K562 (cell line): ENCODE results near the gene RPS23. TPM values are rescaled to one million over a fixed set of nuclear protein-coding genes. Genes with fewer than 3 reads are reported as not detected.

Source experiments
- ATAC-seq: fragments of 200-7000 bp; cut with Tn5 transposase; 3 replicates; pipeline ENCODE4 v1.9.1; 2020; ENCODE audit warnings: moderate library complexity
- BruUV-seq: library from RNA; stranded (reverse); fragments of 400-500 nt; replicated peaks from 2 replicates; lab custom pipeline; 2021; lab: Mats Ljungman, UMichigan
- CTCF ChIA-PET: fragments of 300-600 bp; formaldehyde crosslinking; extraction: SDS; loops from one replicate; lab custom pipeline; 2021; ENCODE audit warnings: low intra/inter-chr PET ratio; lab: Yijun Ruan, JAX
- POLR2A ChIA-PET: fragments of 300-600, 350-650 bp; sonication (Branson Sonifier 250); formaldehyde crosslinking; extraction: SDS; loops from one replicate; lab custom pipeline; 2021; ENCODE audit warnings: antibody characterized with exemption, inconsistent platforms; lab: Yijun Ruan, JAX
- DNase-seq, 4 experiments: peaks; one replicate each; pipeline versions ENCODE4 v3.0.0 to v3.0.0-alpha.2; 2011 to 2018; ENCODE audit warnings: low spot score in 3 of 4, mixed read lengths in 3 of 4; ENCODE audit errors: extremely low read depth in 1 of 4
- FAIRE-seq: peaks from 2 replicates; lab custom pipeline; 2011; peaks lifted over from hg19 to GRCh38; lab: Jason Lieb, UNC
- H2AFZ ChIP-seq: 2 replicates; pipeline ENCODE4 v1.6.0; 2011; ENCODE audit warnings: low read depth, low read length, control low read depth, inconsistent platforms
- H3K27ac ChIP-seq: fragments of 200-600 bp; 3 replicates; pipeline ENCODE4 v1.8.0; 2011; ENCODE audit warnings: low read depth, mild to moderate bottlenecking, control low read depth, inconsistent platforms, low read length, moderate library complexity, mixed read lengths; ENCODE audit errors: extremely low read depth
- H3K27me3 ChIP-seq, 2 experiments: fragments of 300-600 bp in 1 of 2; 2 replicates in 1 of 2; 3 replicates in 1 of 2; pipeline versions ENCODE4 v1.6.0 to v1.8.0; 2011; ENCODE audit warnings: inconsistent platforms in 2 of 2, low read length in 2 of 2, mild to moderate bottlenecking in 1 of 2, mixed read lengths in 1 of 2, moderate library complexity in 1 of 2; ENCODE audit not compliant: control insufficient read depth in 2 of 2, insufficient read depth in 2 of 2
- H3K36me3 ChIP-seq: fragments of 300-600 bp; 3 replicates; pipeline ENCODE4 v1.8.0; 2011; ENCODE audit warnings: mild to moderate bottlenecking, low read length, inconsistent platforms; ENCODE audit not compliant: control insufficient read depth, insufficient read depth
- H3K4me1 ChIP-seq, 2 experiments: fragments of 200-600 bp in 1 of 2; replicated peaks in 1 of 2; 2 replicates in 1 of 2; 3 replicates in 1 of 2; pipeline versions ENCODE4 v1.5.1 to v1.8.0; 2011; ENCODE audit warnings: inconsistent platforms in 2 of 2, low read length in 2 of 2, mild to moderate bottlenecking in 1 of 2, mixed read lengths in 1 of 2, moderate library complexity in 1 of 2; ENCODE audit not compliant: control insufficient read depth in 2 of 2, insufficient read depth in 2 of 2
- H3K4me2 ChIP-seq: 2 replicates; pipeline ENCODE4 v1.6.1; 2011; ENCODE audit warnings: low read length, control low read depth, inconsistent platforms, mixed read lengths; ENCODE audit not compliant: insufficient read depth
- H3K4me3 ChIP-seq: fragments of 200-600 bp; sonication (generic), shearing (Covaris generic); 2 replicates; pipeline ENCODE4 v1.5.1; 2016; ENCODE audit warnings: control low read depth, inconsistent platforms
- H3K79me2 ChIP-seq: fragments of 200-600 bp; 3 replicates; pipeline ENCODE4 v1.8.0; 2011; ENCODE audit warnings: low read length, inconsistent platforms; ENCODE audit not compliant: control insufficient read depth, insufficient read depth
- H3K9ac ChIP-seq, 2 experiments: 2 replicates each; pipeline versions ENCODE4 v1.6.0 to v1.6.1; 2011; ENCODE audit warnings: low read depth in 2 of 2, low read length in 2 of 2, control low read depth in 1 of 2, inconsistent platforms in 1 of 2, mild to moderate bottlenecking in 1 of 2, mixed read lengths in 1 of 2; ENCODE audit not compliant: insufficient read depth in 1 of 2
- H3K9me1 ChIP-seq: one replicate; pipeline ENCODE4 v1.6.0; 2011; ENCODE audit warnings: inconsistent platforms, mild to moderate bottlenecking, low read length, moderate library complexity; ENCODE audit not compliant: control insufficient read depth, insufficient read depth
- H3K9me3 ChIP-seq: replicated peaks from 2 replicates; pipeline ENCODE4 v1.5.1; 2011; ENCODE audit warnings: low read depth, low read length, inconsistent platforms; ENCODE audit not compliant: control insufficient read depth, insufficient read depth
- H4K20me1 ChIP-seq: replicated peaks from 2 replicates; pipeline ENCODE4 v1.6.1; 2011; ENCODE audit warnings: low read length, inconsistent platforms, mixed read lengths; ENCODE audit not compliant: control insufficient read depth, insufficient read depth
- ETS1 ChIP-seq: conservative IDR thresholded peaks from 2 replicates; pipeline ENCODE4 v1.6.1; 2011; ENCODE audit warnings: low read depth, mild to moderate bottlenecking, low read length; ENCODE audit not compliant: control insufficient read depth
- MEIS2 ChIP-seq: fragments of 450-650 bp; IDR thresholded peaks from 2 replicates; pipeline ENCODE4 v1.6.1; 2014; ENCODE audit warnings: mild to moderate bottlenecking; ENCODE audit not compliant: partially characterized antibody
- MTF1 ChIP-seq: fragments of 250-450 bp; sonication (Bioruptor Pico); IDR thresholded peaks from 2 replicates; pipeline ENCODE4 v1.9.0; 2021; ENCODE audit warnings: moderate library complexity, mild to moderate bottlenecking, inconsistent platforms, borderline replicate concordance
- SMAD2 ChIP-seq: fragments of 150-350 bp; IDR thresholded peaks from 2 replicates; pipeline ENCODE4 v1.6.1; 2014; ENCODE audit warnings: low read depth, mild to moderate bottlenecking, low read length
- SMARCA5 ChIP-seq: fragments of 450-650 bp; IDR thresholded peaks from 2 replicates; pipeline ENCODE4 v1.6.1; 2016
- SRSF9 ChIP-seq: fragments of 200-400 bp; formaldehyde crosslinking; IDR thresholded peaks from 2 replicates; pipeline ENCODE4 v1.6.1; 2017; ENCODE audit warnings: low read depth, low read length, borderline replicate concordance
- ZBTB1 ChIP-seq: sonication (generic); formaldehyde crosslinking; IDR thresholded peaks from 2 replicates; pipeline ENCODE4 v1.8.1; 2023; ENCODE audit warnings: missing genetic modification reagents, low read depth, mild to moderate bottlenecking, borderline replicate concordance
- ZNF444 ChIP-seq: fragments of 250-450 bp; sonication (Bioruptor Pico); IDR thresholded peaks from 2 replicates; pipeline ENCODE4 v1.4.0; 2020; ENCODE audit warnings: mild to moderate bottlenecking, moderate library complexity
- ZNF77 ChIP-seq: fragments of 250-450 bp; sonication (Bioruptor Pico); IDR thresholded peaks from 2 replicates; pipeline ENCODE4 v1.5.0; 2020
- WGBS: fragments of 100-300 bp; shearing (Covaris generic); methylation state at CpG from one replicate; pipeline ENCODE4 v1.1.6; 2016; ENCODE audit warnings: low coverage, mixed read lengths; ENCODE audit not compliant: insufficient coverage; ENCODE audit errors: missing lambda C conversion rate; 5-methylcytosine and 5-hydroxymethylcytosine counted together
- in situ Hi-C: fragments of 300-500 bp; cut with MboI; formaldehyde crosslinking; loops from 4 replicates; pipeline ENCODE4 v1.15.0; 2018; ENCODE audit warnings: inconsistent platforms, mixed read lengths
- intact Hi-C: fragments of 100-400 bp; cut with micrococcal nuclease; formaldehyde crosslinking; loops from 2 replicates; pipeline ENCODE4 v1.14.2; 2022
- polyA plus RNA-seq, 8 experiments: library from polyadenylated mRNA; depleted of rRNA in 4 of 8; stranded (reverse) in 5 of 8; unstranded in 3 of 8; fragments of >200 nt; fragmentation: Nextera tagmentation in 2 of 8; fragmentation: Illumina TruSeq in 1 of 8; extraction: Ambion mirVana in 2 of 8; extraction: Trizol in 1 of 8; gene quantifications; 2 replicates each; pipeline versions ENCODE4 v1.2.1 to v1.2.3, GENCODE V29; 2011 to 2014; ENCODE audit warnings: inconsistent platforms in 1 of 8, missing spikeins in 1 of 8
- total RNA-seq, 7 experiments: library from RNA; depleted of rRNA in 6 of 7; stranded (reverse); fragments of >200 nt in 6 of 7; fragmentation: Illumina TruSeq in 2 of 7; extraction: Trizol in 2 of 7; gene quantifications; 2 replicates each; pipeline versions ENCODE4 v1.2.1 to v1.2.3, GENCODE V29; 2011 to 2021; ENCODE audit warnings: low replicate concordance in 1 of 7
- TF ChIP-seq, protein P1 (sequence below): IDR thresholded peaks from 3 replicates; pipeline ENCODE4 v1.6.1; 2011; ENCODE audit warnings: borderline replicate concordance, mild to moderate bottlenecking; ENCODE audit not compliant: insufficient read length, insufficient read depth

Gene RPS23
- total and polyA plus RNA-seq, 9 of the 15 experiments (the other 6 are each of a cell fraction or from before 2014, with no cell fraction given): 3,252 to 10,689 (median 6,302) TPM

DNA sequence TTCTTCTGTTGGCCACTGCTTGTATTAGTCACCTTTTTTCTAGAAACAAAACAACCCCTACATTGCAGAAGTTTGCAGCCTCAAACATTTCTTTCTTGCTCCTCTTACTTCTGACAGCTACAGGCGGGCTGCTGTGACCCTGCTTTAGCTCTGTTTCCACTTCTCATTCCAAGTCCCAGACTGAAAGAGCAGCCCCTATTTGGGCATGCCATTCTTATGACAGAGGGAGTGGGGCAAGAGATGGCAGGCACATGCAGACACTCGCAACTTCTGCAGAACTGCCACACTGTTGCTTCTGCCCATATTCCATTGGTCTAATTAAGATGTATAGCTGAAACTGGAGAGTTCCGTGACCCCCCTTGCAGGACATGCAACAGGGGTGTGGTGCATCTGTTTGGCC, 19.6 kb upstream of the RPS23 start:
- H3K9ac ChIP-seq: no peak overlapping the region
- CTCF ChIA-PET: no interaction called here
- no peaks in the 10 kb centered on the region for H4K20me1 ChIP-seq
- no peaks in the 10 kb centered on the region for H3K9me1 ChIP-seq
- FAIRE-seq: no peak
- H2AFZ ChIP-seq: no peak overlapping the region
- no peaks in the 10 kb centered on the region for H3K9me3 ChIP-seq
- H3K4me2 ChIP-seq: no peak overlapping the region
- POLR2A ChIA-PET: interaction anchor here (1.0 to 1.1 kb wide), 2 partner anchors 9 to 19 kb away, joined by 3 to 4 read pairs; partner anchors contain the start of gene RPS23
- no peaks in the 10 kb centered on the region for H3K79me2 ChIP-seq
- 0 out of 5 replicates have a peak, but pooled peaks cover 0 to 2% of the 10 kb centered on the region in 2 experiments for H3K4me1 ChIP-seq
- no peak overlapping the region for H3K27ac ChIP-seq
- DNase-seq: no peak
- no peak overlapping the region for H3K4me3 ChIP-seq
- in situ Hi-C loops (no loop called here), intact Hi-C loops (loop anchor here (2.0 to 5.0 kb wide), 2 partner anchors 60 to 123 kb away; no protein-coding TSS in a partner anchor)
- 10% methylated on average over 3 of the region's 3 CpGs for WGBS
- no peak for ATAC-seq
- H3K36me3 ChIP-seq: no peaks in the 10 kb centered on the region
- H3K27me3 ChIP-seq: no peaks in the 10 kb centered on the region
- BruUV-seq: no TSS peak
- TF ChIP-seq ZBTB1 (CRISPR knock-in tag) (no peak), MTF1 (no peak), SMARCA5 (no peak), SRSF9 (no peak), ZNF77 (no peak), ETS1 (no peak), MEIS2 (no peak), SMAD2 (no peak), ZNF444 (CRISPR knock-in tag) (no peak)
- TF ChIP-seq, protein P1, sequence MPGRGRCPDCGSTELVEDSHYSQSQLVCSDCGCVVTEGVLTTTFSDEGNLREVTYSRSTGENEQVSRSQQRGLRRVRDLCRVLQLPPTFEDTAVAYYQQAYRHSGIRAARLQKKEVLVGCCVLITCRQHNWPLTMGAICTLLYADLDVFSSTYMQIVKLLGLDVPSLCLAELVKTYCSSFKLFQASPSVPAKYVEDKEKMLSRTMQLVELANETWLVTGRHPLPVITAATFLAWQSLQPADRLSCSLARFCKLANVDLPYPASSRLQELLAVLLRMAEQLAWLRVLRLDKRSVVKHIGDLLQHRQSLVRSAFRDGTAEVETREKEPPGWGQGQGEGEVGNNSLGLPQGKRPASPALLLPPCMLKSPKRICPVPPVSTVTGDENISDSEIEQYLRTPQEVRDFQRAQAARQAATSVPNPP: no peak
